ENCODE measurements around the gene B4GALT3. TPM values are rescaled to one million over a fixed set of nuclear protein-coding genes. Genes with fewer than 3 reads are reported as not detected.

The B4GALT3 gene
- total and polyA plus RNA-seq, 7 donors, result 16.3 to 48.1 (median 30.3) TPM

DNA sequence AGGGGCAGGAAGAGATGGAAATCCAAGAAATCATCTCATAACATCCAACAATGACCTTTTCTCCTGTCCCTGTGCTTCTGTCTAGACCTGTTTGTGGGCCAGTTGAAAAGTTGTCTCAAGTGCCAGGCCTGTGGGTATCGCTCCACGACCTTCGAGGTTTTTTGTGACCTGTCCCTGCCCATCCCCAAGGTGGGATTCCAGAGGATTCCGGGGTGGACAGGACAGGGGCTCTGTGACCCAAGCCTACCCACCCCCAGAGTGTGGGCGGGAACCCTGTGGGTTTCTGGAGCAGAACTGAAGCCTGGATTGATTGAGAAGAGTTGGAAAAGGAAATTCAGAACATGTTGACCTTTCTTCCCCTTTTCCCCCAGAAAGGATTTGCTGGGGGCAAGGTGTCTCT lies 13.5 kb downstream of the B4GALT3 start:
- WGBS, 3 donors, result 88 to 91% (median 90%) methylated on average over 5 of the region's 5 CpGs
- no peaks in the 10 kb centered on the region for H3K27me3 ChIP-seq (ENCODE audit: insufficient read depth in 3 of 3, low read length in 2 of 3)
- peaks cover 0 to 57% of the 10 kb centered on the region in 2 donors for H3K36me3 ChIP-seq (ENCODE audit: insufficient read depth in 1 of 2, low read depth in 1 of 2)
- ATAC-seq, result no peak
- H3K27ac ChIP-seq, result no peak overlapping the region
- H3K9me3 ChIP-seq, result no peaks in the 10 kb centered on the region
- peaks cover 32% of the 10 kb centered on the region for H3K4me1 ChIP-seq
- intact Hi-C loops (cut with DNase I), result no loop called here
- no peak overlapping the region for H3K4me3 ChIP-seq
- TF ChIP-seq, protein P1, sequence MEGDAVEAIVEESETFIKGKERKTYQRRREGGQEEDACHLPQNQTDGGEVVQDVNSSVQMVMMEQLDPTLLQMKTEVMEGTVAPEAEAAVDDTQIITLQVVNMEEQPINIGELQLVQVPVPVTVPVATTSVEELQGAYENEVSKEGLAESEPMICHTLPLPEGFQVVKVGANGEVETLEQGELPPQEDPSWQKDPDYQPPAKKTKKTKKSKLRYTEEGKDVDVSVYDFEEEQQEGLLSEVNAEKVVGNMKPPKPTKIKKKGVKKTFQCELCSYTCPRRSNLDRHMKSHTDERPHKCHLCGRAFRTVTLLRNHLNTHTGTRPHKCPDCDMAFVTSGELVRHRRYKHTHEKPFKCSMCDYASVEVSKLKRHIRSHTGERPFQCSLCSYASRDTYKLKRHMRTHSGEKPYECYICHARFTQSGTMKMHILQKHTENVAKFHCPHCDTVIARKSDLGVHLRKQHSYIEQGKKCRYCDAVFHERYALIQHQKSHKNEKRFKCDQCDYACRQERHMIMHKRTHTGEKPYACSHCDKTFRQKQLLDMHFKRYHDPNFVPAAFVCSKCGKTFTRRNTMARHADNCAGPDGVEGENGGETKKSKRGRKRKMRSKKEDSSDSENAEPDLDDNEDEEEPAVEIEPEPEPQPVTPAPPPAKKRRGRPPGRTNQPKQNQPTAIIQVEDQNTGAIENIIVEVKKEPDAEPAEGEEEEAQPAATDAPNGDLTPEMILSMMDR (IDR thresholded peaks at IDR 0.05), result no peak
- DNase-seq, result no peak

DNA sequence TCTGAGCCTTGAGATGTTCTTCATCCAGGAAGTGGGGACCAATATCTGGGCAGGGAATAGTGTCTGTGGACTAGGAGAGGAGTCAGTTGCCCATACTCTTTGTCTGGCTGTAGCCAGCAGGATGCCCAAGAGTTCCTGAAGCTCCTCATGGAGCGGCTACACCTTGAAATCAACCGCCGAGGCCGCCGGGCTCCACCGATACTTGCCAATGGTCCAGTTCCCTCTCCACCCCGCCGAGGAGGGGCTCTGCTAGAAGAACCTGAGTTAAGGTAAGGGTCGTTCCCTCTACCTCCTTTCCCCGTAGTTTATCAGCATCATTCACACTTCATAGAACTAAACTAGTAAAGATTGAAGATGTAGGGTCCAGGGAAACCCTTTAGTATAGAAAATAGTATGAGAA lies 14.5 kb downstream of the B4GALT3 start:
- Histone ChIP-seq H3K4me1 (peaks cover 31% of the 10 kb centered on the region), H3K9me3 (no peaks in the 10 kb centered on the region), H3K36me3 (ENCODE audit: insufficient read depth in 1 of 2, low read depth in 1 of 2) (peaks cover 0 to 49% of the 10 kb centered on the region in 2 donors), H3K27me3 (ENCODE audit: insufficient read depth in 3 of 3, low read length in 2 of 3) (no peaks in the 10 kb centered on the region), H3K4me3 (no peak overlapping the region), H3K27ac (no peak overlapping the region)
- WGBS, 3 donors, result 91 to 93% (median 91%) methylated on average over 10 of the region's 10 CpGs
- intact Hi-C loops (cut with DNase I), result no loop called here
- ATAC-seq (no peak), DNase-seq (no peak)
- TF ChIP-seq, protein P1 (IDR thresholded peaks at IDR 0.05), result no peak

DNA sequence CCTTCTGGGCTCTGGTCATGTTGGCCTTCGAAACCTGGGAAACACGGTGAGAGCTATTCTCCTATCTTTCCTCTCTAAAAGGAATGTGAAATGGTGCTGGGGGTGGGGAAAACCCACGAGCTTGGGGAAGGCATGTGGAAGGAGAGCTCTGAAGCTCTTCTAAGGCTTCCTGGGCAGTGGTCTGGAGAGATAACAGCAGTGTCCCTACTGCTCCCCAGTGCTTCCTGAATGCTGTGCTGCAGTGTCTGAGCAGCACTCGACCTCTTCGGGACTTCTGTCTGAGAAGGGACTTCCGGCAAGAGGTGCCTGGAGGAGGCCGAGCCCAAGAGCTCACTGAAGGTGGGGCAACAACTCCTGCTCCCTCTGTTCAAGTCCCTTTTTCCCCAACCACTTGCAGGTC lies 15.3 kb downstream of the B4GALT3 start:
- H3K27me3 ChIP-seq (ENCODE audit: insufficient read depth in 3 of 3, low read length in 2 of 3), result no peaks in the 10 kb centered on the region
- peaks cover 0 to 54% of the 10 kb centered on the region in 2 donors for H3K36me3 ChIP-seq (ENCODE audit: insufficient read depth in 1 of 2, low read depth in 1 of 2)
- ATAC-seq, result no peak

DNA sequence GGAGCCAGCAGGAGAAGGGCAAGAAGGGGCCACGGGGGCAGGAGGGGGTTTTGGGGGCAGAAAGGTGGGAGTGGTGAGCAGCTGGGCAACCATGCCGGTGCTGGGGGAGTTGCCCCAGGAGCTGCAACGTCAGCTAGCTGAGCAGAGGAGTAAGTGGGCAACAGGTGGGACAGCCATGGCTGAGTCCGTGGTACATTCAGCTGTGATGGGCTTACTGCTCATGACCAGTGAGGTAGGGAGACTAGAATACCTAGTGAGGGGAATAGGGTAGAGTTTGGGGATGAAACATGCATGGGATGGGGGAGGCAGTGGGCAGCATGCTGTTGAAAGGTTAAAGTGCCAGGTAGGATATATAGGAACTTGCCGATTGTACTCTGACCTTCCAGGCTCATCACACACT lies 15.7 kb downstream of the B4GALT3 start:
- DNase-seq, result no peak
- intact Hi-C loops (cut with DNase I), result no loop called here
- Histone ChIP-seq H3K4me3 (no peak overlapping the region), H3K27ac (no peak overlapping the region), H3K4me1 (peaks cover 22% of the 10 kb centered on the region), H3K9me3 (no peaks in the 10 kb centered on the region), H3K36me3 (ENCODE audit: insufficient read depth in 1 of 2, low read depth in 1 of 2) (peaks cover 0 to 58% of the 10 kb centered on the region in 2 donors), H3K27me3 (ENCODE audit: insufficient read depth in 3 of 3, low read length in 2 of 3) (no peaks in the 10 kb centered on the region)
- TF ChIP-seq, protein P1 (IDR thresholded peaks at IDR 0.05), result no peak
- WGBS, 3 donors, result 64 to 85% (median 77%) methylated on average over 5 of the region's 5 CpGs
- ATAC-seq, result no peak

More for the DNA sequence above, 15.3 kb downstream of the B4GALT3 start:
- Histone ChIP-seq H3K4me1 (peaks cover 23% of the 10 kb centered on the region), H3K4me3 (no peak overlapping the region), H3K27ac (no peak overlapping the region), H3K9me3 (no peaks in the 10 kb centered on the region)
- 77 to 82% (median 79%) methylated on average over 7 of the region's 7 CpGs for WGBS, 3 donors
- no peak for DNase-seq
- intact Hi-C loops (cut with DNase I), result no loop called here
- TF ChIP-seq, protein P1 (IDR thresholded peaks at IDR 0.05), result no peak

DNA sequence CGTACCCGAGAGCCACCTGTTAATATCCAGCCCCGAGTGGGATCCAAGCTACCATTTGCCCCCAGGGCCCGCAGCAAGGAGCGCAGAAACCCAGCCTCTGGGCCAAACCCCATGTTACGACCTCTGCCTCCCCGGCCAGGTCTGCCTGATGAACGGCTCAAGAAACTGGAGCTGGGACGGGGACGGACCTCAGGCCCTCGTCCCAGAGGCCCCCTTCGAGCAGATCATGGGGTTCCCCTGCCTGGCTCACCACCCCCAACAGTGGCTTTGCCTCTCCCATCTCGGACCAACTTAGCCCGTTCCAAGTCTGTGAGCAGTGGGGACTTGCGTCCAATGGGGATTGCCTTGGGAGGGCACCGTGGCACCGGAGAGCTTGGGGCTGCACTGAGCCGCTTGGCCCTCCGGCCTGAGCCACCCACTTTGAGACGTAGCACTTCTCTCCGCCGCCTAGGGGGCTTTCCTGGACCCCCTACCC lies 16.6 kb downstream of the B4GALT3 start:
- H3K4me3 ChIP-seq, result peak overlapping the region; percentile 87
- ATAC-seq, result no peak
- no peak overlapping the region for H3K27ac ChIP-seq
- no peaks in the 10 kb centered on the region for H3K27me3 ChIP-seq (ENCODE audit: insufficient read depth in 3 of 3, low read length in 2 of 3)
- peaks cover 0 to 59% of the 10 kb centered on the region in 2 donors for H3K36me3 ChIP-seq (ENCODE audit: insufficient read depth in 1 of 2, low read depth in 1 of 2)
- intact Hi-C loops (cut with DNase I), result no loop called here
- H3K4me1 ChIP-seq, result peaks cover 22% of the 10 kb centered on the region
- peak in 1 of 2 donors; percentile 45 for DNase-seq
- WGBS, 3 donors, result 89 to 91% (median 89%) methylated on average over 22 of the region's 22 CpGs
- H3K9me3 ChIP-seq, result no peaks in the 10 kb centered on the region
- TF ChIP-seq, protein P1 (IDR thresholded peaks at IDR 0.05), result no peak

Data from psoas muscle (tissue), 8 donors.